Stimulated activated CD8-positive, alpha-beta memory T cell treated with anti-CD3 and anti-CD28 coated beads, Interleukin-15, amount 100 ng/mL, for 1 hour (primary cell): ENCODE measurements around the gene MYO3B.
A peak's percentile ranks its signal among the peaks of the same experiment; 100 is the strongest.
"Not testable (repeated sequence)": the region's sequence is repeated elsewhere in the genome, so short reads cannot be mapped to it uniquely, and the experiment has no call there.

Experiments
- DNase-seq: peaks from one replicate; pipeline ENCODE4 v3.0.0-alpha.2; 2020; ENCODE audit warnings: low read depth

The MYO3B gene

DNA sequence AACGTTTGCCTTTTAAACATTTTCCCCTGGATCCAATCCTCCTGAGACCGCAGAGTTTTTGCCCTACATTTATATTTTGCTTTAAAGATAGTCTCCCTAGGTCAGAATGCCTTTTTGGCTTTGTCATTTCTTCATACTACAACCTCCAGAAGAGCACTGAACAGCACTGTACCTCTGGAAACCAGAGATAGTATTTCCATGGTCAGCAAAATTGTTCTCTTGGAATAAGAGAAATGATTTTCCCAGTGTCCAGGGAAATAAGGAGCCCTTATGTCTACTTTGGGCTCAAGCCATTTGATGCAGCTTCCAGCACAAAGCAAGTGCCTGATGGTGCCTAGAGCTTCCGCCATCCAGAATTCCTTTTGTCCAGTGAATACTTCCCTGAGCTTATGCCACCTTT, 461.7 kb downstream of the MYO3B start:
- no peak for DNase-seq

DNA sequence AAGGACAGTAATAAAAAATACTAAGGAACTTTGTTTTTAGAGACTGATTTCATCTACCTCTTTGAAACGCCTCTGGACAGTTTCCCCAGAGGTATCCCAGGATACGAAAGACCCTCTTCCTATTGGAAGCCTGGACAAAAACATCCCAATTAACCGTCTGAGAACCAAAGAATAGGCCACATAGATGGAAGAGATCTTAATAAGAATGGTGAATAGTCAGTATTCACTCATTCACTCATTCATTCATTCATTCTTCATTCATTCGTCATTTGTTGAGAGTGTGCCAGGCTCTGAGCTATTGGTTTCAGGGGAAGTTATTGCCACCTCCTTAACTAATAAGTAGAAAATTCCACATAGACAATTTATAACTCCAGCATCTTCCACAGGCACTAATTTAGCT, 464.0 kb downstream of the MYO3B start:
- DNase-seq: no peak

DNA sequence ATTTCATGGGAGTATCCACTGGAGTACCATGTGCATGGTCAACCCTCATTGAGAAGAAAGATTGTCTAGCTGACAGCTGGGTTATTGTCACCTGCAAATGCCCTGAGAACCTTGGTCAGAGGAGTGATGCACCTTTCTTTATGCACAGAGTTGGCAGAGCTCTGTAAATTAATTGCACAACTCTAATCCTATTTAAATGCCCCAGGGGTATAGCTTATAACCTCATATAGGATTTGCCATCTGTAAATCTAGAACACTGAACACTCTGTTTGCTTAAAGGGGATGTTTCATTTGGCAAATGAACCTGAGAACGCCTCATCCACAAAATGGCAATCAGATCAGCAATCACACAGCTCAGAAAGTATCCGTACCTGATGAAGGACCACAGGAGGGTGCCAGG, 465.4 kb downstream of the MYO3B start:
- no peak for DNase-seq

DNA sequence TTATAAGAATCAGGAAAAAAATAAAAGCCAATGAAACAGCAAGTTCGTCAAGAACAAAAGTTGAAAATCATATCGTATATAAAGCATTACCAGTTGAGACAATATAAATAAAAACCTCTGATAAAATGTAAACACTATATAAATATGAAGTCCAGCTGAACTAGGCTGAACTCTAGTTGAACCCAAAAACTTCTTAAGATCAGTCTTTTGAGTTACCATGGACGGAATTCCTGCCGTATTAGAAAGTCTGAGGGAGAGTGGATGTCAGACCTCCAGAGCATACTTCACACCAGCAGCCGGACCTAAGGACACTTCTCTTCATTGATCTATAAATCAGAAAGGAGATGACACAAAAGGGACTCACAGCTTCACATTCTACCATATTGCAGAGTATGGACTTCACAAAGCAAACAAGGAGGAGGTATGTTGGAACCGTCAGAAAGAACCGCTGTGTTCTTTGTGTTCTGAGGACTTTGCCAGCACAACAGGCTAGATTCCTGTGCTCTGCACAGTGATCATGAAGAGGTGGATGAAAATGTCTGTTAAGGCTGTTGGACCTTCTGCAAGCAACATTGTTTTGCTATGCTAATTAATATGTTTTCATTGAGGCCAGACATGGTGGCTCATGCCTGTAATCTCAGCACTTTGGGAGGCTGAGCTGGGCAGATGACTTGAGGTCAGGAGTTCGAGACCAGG, 469.9 kb downstream of the MYO3B start:
- no peak for DNase-seq

DNA sequence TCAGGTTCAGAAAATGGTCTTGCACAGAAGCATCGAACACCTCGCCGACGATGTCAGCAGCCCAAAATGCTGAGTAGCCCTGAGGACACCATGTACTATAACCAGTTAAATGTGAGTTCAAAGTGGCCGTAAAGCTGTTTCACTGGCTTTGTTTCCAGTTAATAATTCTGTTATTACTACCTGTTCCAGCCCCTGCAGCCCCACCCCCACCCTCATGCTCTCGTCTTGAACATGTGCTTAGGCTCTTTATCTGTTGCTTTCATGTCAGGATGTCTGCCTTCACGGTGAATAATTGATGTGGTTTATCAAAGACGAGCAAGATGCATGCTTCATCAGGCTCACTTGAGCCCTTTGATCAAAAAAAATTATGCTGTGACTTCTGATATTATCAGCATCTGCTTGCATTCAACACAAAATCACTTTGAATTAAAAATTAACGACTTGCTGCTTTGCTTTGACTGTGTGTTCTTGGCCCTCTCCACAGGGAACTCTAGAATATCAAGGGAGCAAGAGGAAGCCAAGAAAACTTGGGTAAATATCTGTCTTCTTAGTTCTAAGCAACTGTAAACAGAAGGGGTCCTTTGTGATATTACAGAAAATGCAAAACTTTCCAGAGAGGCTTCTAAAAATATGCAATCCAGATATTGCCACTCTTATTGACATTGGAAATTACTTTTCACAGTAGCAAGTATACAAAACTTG, 473.8 kb downstream of the MYO3B start:
- DNase-seq: peak; percentile 1

DNA sequence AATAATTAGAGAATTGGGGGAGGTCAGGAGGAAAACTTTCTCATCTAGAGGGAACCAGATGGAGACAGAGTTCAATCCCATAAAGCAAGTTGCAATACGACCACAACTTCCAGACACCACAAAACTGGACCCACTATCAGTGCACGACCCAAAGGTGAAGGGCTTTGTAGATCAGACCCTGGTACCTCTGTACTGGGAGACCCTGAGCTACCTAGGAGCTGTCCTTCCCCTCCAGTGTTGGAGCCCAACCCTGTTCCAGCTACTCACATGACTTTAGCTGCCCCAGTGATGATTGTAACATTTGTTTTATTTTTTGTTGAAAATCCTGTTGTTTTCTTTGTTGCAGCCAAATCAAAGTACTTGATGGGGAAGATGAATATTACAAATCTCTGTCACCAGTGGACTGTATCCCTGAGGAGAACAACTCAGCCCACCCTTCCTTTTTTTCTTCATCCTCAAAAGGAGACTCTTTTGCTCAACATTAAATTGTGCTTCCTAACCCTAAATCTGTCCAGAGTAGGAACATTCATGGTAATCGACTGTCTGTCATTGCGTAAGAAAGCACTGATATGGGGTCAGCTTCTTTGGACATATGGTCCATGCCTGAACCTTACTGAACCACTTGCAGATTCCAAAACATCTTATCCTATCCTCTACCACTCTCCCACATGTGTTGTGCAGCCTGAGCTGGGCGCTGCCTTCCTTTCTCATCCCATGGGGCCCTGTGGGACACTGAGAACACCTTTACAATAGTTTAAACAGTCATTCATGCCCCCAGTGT, 474.9 kb downstream of the MYO3B start:
- no peak for DNase-seq

DNA sequence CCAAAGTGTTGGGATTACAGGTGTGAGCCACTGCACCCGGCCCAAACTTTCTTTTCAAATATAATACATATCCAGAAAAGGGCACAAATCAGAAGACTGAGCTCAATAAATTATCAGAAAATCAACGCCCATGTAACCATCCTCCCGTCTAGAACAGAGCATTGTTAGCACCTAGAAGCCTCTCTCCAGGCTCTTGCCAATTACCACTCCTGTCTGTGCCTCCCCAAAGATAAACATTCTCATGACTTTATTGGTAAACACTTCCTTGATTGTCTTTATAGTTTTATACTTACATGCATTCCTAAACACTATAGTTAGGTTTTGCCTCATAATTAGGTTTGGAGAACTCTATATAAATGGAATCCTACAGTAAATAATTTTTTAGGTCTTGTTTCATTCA, 478.7 kb downstream of the MYO3B start:
- no peak for DNase-seq

DNA sequence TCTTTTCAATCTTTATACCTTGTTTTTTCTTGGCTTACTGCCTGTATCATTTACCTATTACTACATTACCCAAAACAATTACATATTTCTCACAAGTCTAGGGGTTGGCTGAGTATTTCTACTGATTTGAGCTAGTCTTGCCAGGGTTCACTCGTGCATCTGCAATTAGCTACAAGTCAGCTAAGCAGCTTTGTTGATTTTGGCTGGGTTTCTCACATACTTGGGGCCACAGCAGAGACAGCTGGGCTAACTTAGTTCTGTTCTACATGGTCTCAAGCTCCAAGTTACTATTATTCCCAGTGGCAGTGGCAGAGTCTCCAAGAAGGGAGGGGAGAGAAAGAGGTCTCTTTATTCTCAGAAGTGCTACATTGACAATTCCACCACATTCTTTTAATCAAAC, 482.5 kb downstream of the MYO3B start:
- no peak for DNase-seq

DNA sequence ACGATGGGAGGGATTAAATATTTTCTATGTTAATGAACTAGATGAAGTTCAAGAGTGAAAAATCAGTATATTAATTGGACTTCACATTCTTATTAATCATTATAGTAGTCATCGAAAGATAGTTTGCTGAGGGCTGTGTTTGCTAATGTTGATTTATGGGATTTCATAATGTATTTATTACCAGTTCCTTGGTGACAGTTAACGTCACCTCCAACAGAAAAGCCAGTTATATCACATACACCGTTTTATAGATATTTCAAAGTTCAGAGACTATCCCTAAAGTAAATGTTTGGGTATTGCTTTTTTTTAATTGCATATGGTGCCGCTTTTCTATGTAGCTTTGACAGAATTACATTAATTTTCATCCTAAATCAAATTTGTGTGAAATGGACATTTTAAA, 487.8 kb downstream of the MYO3B start:
- no peak for DNase-seq

DNA sequence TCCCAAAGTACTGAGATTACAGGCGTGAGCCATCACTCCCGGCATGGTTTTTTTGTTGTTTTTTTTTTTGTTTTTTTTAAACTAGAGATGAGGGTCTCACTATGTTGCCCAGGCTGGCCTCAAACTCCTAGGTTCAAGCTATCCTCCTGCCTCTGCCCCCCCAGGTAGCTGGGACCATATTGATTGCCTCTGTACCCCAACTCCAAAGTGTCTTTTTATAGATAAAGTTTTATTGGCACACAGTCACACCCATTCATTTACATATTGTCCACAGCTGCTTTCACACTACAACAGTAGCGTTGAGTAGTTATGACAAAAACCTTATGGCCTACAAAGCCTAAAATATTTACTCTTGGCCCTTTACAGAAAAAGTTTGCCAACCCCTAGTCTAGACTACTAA, 492.0 kb downstream of the MYO3B start:
- DNase-seq: no peak

DNA sequence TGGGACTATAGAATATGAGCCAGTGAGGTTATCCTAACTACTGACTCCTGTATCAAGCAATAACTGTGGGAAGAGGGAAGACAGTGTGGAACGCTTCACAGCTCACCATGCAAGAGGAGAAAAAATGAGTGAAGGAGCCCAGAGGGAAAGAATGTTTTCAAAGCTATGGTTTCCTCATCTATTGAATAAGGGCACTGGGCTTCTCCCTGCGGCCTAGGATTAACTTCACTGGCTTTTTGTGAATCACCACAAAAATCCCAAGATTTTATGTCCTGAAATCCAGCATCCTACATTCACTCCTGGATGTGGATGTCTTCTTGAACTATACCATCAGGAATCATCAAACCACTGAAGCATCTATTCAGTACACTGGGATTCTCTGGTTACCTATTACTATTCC, 492.7 kb downstream of the MYO3B start:
- DNase-seq: no peak

DNA sequence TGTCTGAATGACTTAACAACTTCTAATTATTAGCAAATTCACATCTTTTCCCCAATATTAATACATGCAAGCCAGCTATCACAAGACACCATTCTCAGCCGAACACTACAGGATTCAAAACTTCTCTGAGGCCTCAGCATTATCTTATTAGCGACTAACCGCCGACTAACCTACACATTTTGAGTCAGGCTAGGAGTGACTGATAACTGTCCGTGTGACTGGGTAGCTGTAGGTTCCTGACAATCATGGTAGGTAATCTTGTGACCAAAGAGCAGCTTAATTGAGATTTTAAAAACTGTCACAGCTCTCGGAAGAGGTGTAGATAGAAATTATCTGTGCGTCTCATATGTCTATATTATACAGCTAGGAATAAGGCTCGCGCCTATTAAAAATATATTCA, 493.1 kb downstream of the MYO3B start:
- no peak for DNase-seq

DNA sequence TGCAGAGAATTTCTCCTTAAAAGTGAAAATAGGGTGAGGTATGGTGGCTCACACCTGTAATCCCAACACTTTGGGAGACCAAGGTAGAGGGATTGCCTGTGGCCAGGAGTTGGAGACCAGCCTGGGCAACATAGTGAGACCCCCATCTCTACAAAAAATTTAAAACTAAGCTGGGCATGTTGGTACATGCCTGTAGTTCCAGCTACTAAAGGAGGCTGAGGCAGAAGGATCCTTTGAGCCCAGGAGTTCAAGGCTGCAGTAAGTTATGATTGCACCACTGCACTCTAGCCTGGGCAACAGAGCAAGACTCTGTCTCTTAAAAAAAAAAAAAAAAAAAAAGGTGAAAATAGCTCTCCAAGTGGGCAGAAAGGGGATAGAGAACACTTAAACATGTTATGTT, 496.3 kb downstream of the MYO3B start:
- not testable (repeated sequence) for DNase-seq

DNA sequence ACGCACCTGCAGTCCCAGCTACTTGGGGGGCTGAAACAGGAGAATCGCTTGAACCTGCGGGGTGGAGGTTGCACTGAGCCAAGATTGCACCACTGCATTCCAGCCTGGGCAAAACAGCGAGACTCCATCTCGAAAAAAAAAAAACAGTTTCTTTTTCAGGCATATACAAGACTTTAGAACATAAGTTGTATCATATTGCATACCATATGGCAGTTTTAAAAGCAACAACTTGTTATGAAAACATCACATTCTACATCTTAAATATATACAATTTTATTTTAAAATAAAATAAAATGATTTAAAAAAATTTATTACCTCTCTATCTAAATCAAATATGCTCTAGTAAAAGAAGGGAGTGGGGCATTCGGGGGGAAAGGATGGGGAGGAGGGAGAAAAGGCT, 497.8 kb downstream of the MYO3B start:
- no peak for DNase-seq

DNA sequence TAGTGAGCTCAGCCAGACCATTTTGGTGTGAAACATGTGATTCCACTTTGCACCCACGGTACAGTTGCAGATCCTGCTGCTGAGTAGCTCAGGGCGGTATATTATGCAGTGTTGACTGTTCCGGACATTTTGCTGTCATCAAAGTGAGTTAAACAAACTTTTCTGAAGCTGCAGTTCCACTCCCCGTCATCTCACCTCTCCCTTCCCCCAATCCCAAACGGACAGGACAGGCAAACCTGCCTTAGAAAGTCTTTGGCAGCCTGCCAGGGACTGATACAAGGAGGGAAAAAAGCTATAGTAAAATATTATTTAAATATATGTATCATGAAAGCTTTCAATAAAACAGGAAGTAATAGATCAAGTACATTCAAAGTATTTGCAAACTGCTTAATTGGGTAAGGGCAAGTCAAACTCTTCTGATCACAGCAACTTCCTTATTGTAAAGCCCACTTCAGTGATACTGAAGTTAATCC, 501.7 kb downstream of the MYO3B start:
- no peak for DNase-seq

DNA sequence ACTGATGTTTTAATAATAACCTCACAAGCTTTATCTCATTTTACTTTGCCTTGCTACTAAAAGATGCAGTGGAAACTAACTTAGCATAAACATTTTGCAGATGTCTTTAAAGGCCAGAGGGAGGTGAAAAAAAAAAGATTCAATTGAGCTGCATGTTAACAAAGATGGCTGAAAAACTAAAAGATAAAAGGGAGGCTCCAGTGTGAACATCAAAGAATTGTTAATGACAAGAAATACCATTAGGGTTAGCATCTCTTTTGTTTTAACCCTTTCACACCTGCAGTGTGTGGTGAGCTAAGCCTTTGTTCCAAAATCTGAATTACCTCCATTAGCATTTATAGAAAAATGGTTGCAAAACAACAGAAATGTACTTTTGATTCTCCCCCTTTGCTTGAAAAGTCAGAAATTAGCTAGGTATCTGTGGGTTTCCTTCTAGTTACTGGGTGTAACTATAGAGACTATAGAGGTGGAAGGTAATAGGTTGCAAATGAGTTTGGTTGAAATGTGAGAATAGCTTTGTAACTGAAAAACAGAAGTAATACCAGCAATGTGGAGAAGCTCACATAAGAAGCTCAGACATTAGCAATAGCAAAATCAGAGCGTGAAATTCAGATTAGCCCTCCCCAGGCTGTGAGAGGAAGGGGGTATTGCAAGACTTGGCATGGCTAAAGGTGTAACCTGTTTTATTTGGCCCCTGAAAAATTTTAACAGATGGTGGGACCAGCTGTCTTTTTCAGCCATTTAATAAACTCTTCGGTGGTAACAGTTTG, 502.4 kb downstream of the MYO3B start:
- DNase-seq: no peak

DNA sequence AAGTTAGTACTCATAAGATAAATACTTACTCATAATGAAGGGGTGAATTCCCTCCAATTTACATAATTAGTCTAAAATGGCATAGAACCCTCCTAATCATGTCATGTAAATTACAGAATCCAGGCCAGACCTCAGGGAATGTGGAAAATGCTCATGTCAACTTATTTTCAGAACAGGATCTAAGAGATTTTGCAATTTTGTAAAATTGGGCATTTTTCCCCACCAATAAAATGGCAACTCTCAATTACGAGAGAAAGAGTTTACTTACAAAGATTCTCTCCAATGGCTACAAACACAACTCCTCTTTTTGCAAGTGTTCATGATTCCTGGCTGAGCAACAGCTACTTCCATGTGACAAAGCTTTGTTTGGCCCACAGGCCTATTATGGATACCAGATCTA, 503.4 kb downstream of the MYO3B start:
- no peak for DNase-seq

DNA sequence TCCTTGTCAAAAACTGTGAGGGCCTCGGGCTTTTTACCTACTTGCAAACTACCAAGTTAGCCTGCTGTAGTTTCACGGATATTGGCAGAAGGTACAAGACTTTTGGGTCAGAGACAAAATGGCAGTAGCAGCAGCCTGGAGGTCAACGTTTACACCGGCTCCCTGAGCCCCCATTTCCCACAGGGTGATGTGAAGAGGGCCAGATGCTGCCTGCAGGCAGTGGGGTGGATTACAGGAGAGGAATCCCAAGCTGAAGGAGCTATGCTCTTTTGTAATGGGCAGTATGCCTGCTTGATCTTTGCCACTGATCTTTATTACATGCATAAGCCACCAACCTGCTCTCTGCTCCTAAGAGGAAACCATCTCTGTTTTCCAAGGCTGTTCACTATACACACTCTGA, 507.6 kb downstream of the MYO3B start:
- DNase-seq: no peak

DNA sequence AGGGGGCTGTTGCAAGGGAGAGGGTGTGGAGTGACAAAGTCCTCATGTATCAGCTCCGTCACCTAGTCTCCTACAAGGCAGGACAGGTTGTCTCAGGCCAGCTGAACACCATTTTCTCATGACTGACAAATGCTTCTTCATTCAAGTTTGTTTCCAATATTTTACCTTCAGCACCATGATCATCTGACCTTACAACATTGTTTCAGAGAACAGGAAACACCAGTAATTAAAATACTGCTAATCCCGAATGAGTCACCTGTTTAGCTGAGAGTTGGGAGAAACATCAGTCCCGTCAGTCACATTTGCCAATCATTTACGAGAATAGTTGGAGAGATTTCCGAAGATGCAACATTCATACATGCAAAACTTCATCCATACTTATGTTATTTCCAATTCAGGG, 511.5 kb downstream of the MYO3B start:
- DNase-seq: no peak

DNA sequence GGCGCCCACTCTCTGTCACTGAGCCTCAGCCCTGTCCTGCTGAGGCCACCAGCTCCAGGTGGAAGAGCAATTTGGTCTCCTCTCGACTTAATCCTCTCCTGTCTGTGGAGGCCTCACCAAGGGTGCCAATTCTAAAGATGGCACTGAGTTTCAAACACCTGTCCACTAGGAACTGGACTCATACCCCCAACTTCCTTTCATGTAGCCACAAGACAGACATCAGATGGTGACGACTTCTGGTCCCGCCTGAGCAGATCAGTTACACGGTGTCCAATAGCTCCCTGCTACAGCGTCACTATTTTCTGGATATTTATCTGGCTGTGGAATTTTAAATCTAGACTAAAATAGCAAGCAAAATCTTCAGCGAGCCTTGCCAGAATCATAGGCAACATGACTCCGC, 512.7 kb downstream of the MYO3B start:
- DNase-seq: no peak

DNA sequence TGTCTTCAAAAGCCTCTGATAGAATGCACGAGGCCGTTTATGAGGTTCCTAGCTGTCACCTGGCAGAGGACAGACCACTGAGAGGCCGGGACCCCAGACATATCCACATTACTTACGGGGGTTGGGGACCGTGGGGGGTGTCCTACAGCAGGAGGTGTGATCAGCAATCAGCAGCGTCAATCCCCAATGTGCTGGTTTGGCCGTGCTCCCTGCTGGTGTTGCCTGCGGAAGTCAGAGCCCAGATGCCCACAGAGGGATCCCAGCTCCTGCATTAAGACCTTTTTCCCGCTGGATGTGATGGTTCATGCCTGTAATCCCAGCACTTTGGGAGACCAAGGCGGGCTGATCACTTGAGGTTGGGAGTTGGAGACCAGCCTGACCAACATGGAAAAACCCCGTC, 516.4 kb downstream of the MYO3B start:
- DNase-seq: no peak
